ENCODE measurements around the gene SNAP23.

The SNAP23 gene

GRCh38 chr15:42508263-42508690, 12.8 kb downstream of the SNAP23 start:
- Histone ChIP-seq H3K9ac (no peak overlapping the region), H3K9me3 (ENCODE audit: control insufficient read depth, low read length) (no peaks in the 10 kb centered on the region), H3K4me2 (ENCODE audit: low read length) (peak overlapping the region; percentile 14), H3K36me3 (ENCODE audit: control insufficient read depth, insufficient read depth, low read length) (no peaks in the 10 kb centered on the region), H3K27ac (no peak overlapping the region), H3K4me1 (peaks cover 15% of the 10 kb centered on the region), H3K79me2 (peaks cover 2% of the 10 kb centered on the region), H2AFZ (no peak overlapping the region), H3K4me3 (ENCODE audit: low read depth, low read length) (no peak overlapping the region), H3K27me3 (ENCODE audit: control insufficient read depth, insufficient read depth, low read length) (no peaks in the 10 kb centered on the region)
- TF ChIP-seq, protein P1, sequence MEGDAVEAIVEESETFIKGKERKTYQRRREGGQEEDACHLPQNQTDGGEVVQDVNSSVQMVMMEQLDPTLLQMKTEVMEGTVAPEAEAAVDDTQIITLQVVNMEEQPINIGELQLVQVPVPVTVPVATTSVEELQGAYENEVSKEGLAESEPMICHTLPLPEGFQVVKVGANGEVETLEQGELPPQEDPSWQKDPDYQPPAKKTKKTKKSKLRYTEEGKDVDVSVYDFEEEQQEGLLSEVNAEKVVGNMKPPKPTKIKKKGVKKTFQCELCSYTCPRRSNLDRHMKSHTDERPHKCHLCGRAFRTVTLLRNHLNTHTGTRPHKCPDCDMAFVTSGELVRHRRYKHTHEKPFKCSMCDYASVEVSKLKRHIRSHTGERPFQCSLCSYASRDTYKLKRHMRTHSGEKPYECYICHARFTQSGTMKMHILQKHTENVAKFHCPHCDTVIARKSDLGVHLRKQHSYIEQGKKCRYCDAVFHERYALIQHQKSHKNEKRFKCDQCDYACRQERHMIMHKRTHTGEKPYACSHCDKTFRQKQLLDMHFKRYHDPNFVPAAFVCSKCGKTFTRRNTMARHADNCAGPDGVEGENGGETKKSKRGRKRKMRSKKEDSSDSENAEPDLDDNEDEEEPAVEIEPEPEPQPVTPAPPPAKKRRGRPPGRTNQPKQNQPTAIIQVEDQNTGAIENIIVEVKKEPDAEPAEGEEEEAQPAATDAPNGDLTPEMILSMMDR (IDR thresholded peaks at IDR 0.05) = no peak

GRCh38 chr15:42510258-42511006, 15.0 kb downstream of the SNAP23 start:
- Histone ChIP-seq H3K27ac (peak overlapping the region; percentile 9), H3K4me3 (ENCODE audit: low read depth, low read length) (peak overlapping the region; percentile 24)

DNA sequence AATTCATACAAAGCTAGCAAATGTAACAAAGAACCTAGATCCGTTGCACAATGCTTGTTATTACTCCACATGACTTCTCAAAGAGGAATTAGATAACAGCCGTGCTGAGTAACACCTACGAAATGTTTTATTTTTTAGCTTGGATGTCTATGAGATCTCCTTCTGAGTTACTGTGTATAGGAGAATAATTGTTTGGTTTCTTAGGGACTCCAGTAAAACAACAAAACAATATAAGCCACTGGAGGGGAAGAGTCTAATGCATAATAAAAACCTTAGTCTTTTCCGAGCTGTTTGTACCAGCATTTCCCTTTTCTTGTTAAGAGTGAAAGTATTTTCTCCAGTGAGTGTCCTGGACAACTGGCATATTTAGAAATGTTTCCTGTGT, 15.6 kb downstream of the SNAP23 start:
- no peaks in the 10 kb centered on the region for H3K36me3 ChIP-seq (ENCODE audit: control insufficient read depth, insufficient read depth, low read length)
- TF ChIP-seq, protein P1 (IDR thresholded peaks at IDR 0.05) = no peak

More at GRCh38 chr15:42510258-42511006, 15.0 kb downstream of the SNAP23 start:
- peak overlapping the region; percentile 27 for H3K4me2 ChIP-seq (ENCODE audit: low read length)
- no peaks in the 10 kb centered on the region for H3K36me3 ChIP-seq (ENCODE audit: control insufficient read depth, insufficient read depth, low read length)
- TF ChIP-seq, protein P1 (IDR thresholded peaks at IDR 0.05) = no peak
- no peak overlapping the region for H2AFZ ChIP-seq
- no peak overlapping the region for H3K9ac ChIP-seq
- no peaks in the 10 kb centered on the region for H3K27me3 ChIP-seq (ENCODE audit: control insufficient read depth, insufficient read depth, low read length)
- peaks cover 2% of the 10 kb centered on the region for H3K79me2 ChIP-seq
- H3K4me1 ChIP-seq = peaks cover 15% of the 10 kb centered on the region
- no peaks in the 10 kb centered on the region for H3K9me3 ChIP-seq (ENCODE audit: control insufficient read depth, low read length)

GRCh38 chr15:42523331-42523730, 27.9 kb downstream of the SNAP23 start:
- Histone ChIP-seq H3K79me2 (no peaks in the 10 kb centered on the region), H3K9ac (no peak overlapping the region), H3K36me3 (ENCODE audit: control insufficient read depth, insufficient read depth, low read length) (no peaks in the 10 kb centered on the region), H3K4me1 (no peaks in the 10 kb centered on the region), H3K9me3 (ENCODE audit: control insufficient read depth, low read length) (no peaks in the 10 kb centered on the region), H3K4me3 (ENCODE audit: low read depth, low read length) (no peak overlapping the region), H3K27me3 (ENCODE audit: control insufficient read depth, insufficient read depth, low read length) (no peaks in the 10 kb centered on the region), H3K4me2 (ENCODE audit: low read length) (no peak overlapping the region), H2AFZ (no peak overlapping the region), H3K27ac (no peak overlapping the region)
- TF ChIP-seq, protein P1 (IDR thresholded peaks at IDR 0.05) = no peak

More for the DNA sequence above, 15.6 kb downstream of the SNAP23 start:
- Histone ChIP-seq H3K4me3 (ENCODE audit: low read depth, low read length) (peak overlapping the region; percentile 24), H3K4me2 (ENCODE audit: low read length) (peak overlapping the region; percentile 27), H3K9me3 (ENCODE audit: control insufficient read depth, low read length) (no peaks in the 10 kb centered on the region), H2AFZ (no peak overlapping the region), H3K79me2 (peaks cover 2% of the 10 kb centered on the region), H3K9ac (no peak overlapping the region), H3K27me3 (ENCODE audit: control insufficient read depth, insufficient read depth, low read length) (no peaks in the 10 kb centered on the region), H3K4me1 (peaks cover 15% of the 10 kb centered on the region), H3K27ac (no peak overlapping the region)

DNA sequence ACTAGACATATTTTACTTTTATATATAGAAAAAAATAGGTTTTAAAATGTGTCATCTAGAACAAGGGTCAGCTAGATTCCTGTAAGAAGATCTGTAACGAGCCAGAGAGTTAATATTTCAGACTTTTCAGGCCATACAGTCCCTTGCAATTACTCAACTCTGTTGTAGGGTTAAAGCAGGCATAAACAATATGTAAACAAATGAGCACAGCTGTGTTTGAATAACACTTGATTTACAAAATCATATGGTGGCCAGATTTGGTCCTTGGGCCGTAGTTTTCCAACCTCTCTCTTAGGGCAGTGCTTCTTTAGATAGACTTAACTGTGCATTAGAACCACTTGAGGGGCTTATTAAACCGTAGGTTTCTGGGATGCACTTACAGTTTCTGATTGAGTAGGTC, 33.5 kb downstream of the SNAP23 start:
- H2AFZ ChIP-seq = no peak overlapping the region
- no peak overlapping the region for H3K4me2 ChIP-seq (ENCODE audit: low read length)
- TF ChIP-seq, protein P1 (IDR thresholded peaks at IDR 0.05) = no peak
- no peak overlapping the region for H3K9ac ChIP-seq
- no peaks in the 10 kb centered on the region for H3K27me3 ChIP-seq (ENCODE audit: control insufficient read depth, insufficient read depth, low read length)
- H3K4me3 ChIP-seq (ENCODE audit: low read depth, low read length) = no peak overlapping the region
- H3K4me1 ChIP-seq = no peaks in the 10 kb centered on the region
- no peaks in the 10 kb centered on the region for H3K9me3 ChIP-seq (ENCODE audit: control insufficient read depth, low read length)
- no peak overlapping the region for H3K27ac ChIP-seq
- H3K36me3 ChIP-seq (ENCODE audit: control insufficient read depth, insufficient read depth, low read length) = no peaks in the 10 kb centered on the region
- no peaks in the 10 kb centered on the region for H3K79me2 ChIP-seq
